H9 (cell line): ENCODE results near the gene PPM1G. TPM values are rescaled to one million over a fixed set of nuclear protein-coding genes. Genes with fewer than 3 reads are reported as not detected.

Experiments
- DNase-seq: peaks from one replicate; pipeline ENCODE4 v3.0.0-alpha.2; 2017
- H2AFZ ChIP-seq: one replicate; pipeline ENCODE4 v1.6.1; 2013; ENCODE audit warnings: mild to moderate bottlenecking, low read length, control low read depth, moderate library complexity
- H2AK5ac ChIP-seq: 2 replicates; pipeline ENCODE4 v1.6.1; 2013; ENCODE audit warnings: low read length, control low read depth, mixed read lengths; ENCODE audit not compliant: insufficient read length
- H2BK120ac ChIP-seq: one replicate; pipeline ENCODE4 v1.6.1; 2013; ENCODE audit warnings: low read depth, mild to moderate bottlenecking, low read length, control low read depth, inconsistent platforms; ENCODE audit not compliant: poor library complexity, severe bottlenecking
- H2BK12ac ChIP-seq: 2 replicates; pipeline ENCODE4 v1.6.1; 2013; ENCODE audit warnings: low read length, control low read depth, mixed read lengths, low read depth; ENCODE audit not compliant: insufficient read length
- H2BK15ac ChIP-seq: 2 replicates; pipeline ENCODE4 v1.6.1; 2013; ENCODE audit warnings: low read depth, low read length, control low read depth
- H2BK20ac ChIP-seq: one replicate; pipeline ENCODE4 v1.6.1; 2013; ENCODE audit warnings: low read depth, mild to moderate bottlenecking, low read length, control low read depth, inconsistent platforms; ENCODE audit not compliant: poor library complexity, severe bottlenecking
- H2BK5ac ChIP-seq: 2 replicates; pipeline ENCODE4 v1.6.1; 2013; ENCODE audit warnings: low read length, control low read depth, mixed read lengths; ENCODE audit not compliant: insufficient read length
- H3K14ac ChIP-seq: 2 replicates; pipeline ENCODE4 v1.6.1; 2013; ENCODE audit warnings: low read length, control low read depth; ENCODE audit not compliant: insufficient read depth
- H3K18ac ChIP-seq: 2 replicates; pipeline ENCODE4 v1.6.1; 2013; ENCODE audit warnings: low read depth, mild to moderate bottlenecking, mixed read lengths, low read length, control low read depth; ENCODE audit not compliant: insufficient read length
- H3K23ac ChIP-seq: 2 replicates; pipeline ENCODE4 v1.6.1; 2013; ENCODE audit warnings: low read length, control low read depth, mixed read lengths, low read depth; ENCODE audit not compliant: insufficient read length
- H3K23me2 ChIP-seq: 2 replicates; pipeline ENCODE4 v1.6.1; 2013; ENCODE audit warnings: low read depth, mild to moderate bottlenecking, mixed read lengths, low read length, control low read depth; ENCODE audit not compliant: insufficient read length, poor library complexity, severe bottlenecking
- H3K27ac ChIP-seq: 2 replicates; pipeline ENCODE4 v1.5.1; 2013; ENCODE audit warnings: low read length, control low read depth, mixed read lengths, low read depth; ENCODE audit not compliant: insufficient read length
- H3K27me3 ChIP-seq: 2 replicates; pipeline ENCODE4 v1.6.1; 2013; ENCODE audit warnings: low read length, control low read depth, inconsistent platforms; ENCODE audit not compliant: insufficient read depth
- H3K4ac ChIP-seq: 2 replicates; pipeline ENCODE4 v1.6.1; 2013; ENCODE audit warnings: low read depth, mild to moderate bottlenecking, control low read depth, inconsistent platforms, low read length, moderate library complexity
- H3K4me1 ChIP-seq: 2 replicates; pipeline ENCODE4 v1.6.1; 2013; ENCODE audit warnings: low read length, control low read depth, inconsistent platforms; ENCODE audit not compliant: insufficient read depth
- H3K4me2 ChIP-seq: 2 replicates; pipeline ENCODE4 v1.6.1; 2013; ENCODE audit warnings: low read length, control low read depth, mixed read lengths; ENCODE audit not compliant: insufficient read length, insufficient read depth
- H3K56ac ChIP-seq: 2 replicates; pipeline ENCODE4 v1.6.1; 2013; ENCODE audit warnings: low read depth, mild to moderate bottlenecking, mixed read lengths, low read length, control low read depth; ENCODE audit not compliant: insufficient read length
- H3K79me1 ChIP-seq: 2 replicates; pipeline ENCODE4 v1.6.1; 2013; ENCODE audit warnings: low read depth, mild to moderate bottlenecking, moderate library complexity, low read length, control low read depth, inconsistent platforms; ENCODE audit not compliant: insufficient read depth, poor library complexity, severe bottlenecking
- H3K79me2 ChIP-seq: 2 replicates; pipeline ENCODE4 v1.6.1; 2013; ENCODE audit warnings: low read length, control low read depth, inconsistent platforms; ENCODE audit not compliant: insufficient read depth
- H3K9ac ChIP-seq: 2 replicates; pipeline ENCODE4 v1.6.1; 2013; ENCODE audit warnings: low read length, control low read depth, mixed read lengths; ENCODE audit not compliant: insufficient read length; ENCODE audit errors: extremely low read depth
- H3K9me3 ChIP-seq: one replicate; pipeline ENCODE4 v1.6.1; 2013; ENCODE audit warnings: low read depth, low read length, inconsistent platforms; ENCODE audit not compliant: control insufficient read depth
- H3T11ph ChIP-seq: one replicate; pipeline ENCODE4 v1.6.1; 2013; ENCODE audit warnings: mild to moderate bottlenecking, low read length, control low read depth, inconsistent platforms
- H4K20me1 ChIP-seq: one replicate; pipeline ENCODE4 v1.6.1; 2013; ENCODE audit not compliant: control insufficient read depth, insufficient read length, insufficient read depth
- H4K5ac ChIP-seq: 2 replicates; pipeline ENCODE4 v1.6.1; 2013; ENCODE audit warnings: low read depth, mild to moderate bottlenecking, mixed read lengths, low read length, control low read depth; ENCODE audit not compliant: insufficient read length
- H4K8ac ChIP-seq: replicated peaks from 2 replicates; pipeline ENCODE4 v1.6.1; 2013; ENCODE audit warnings: low read length, control low read depth, mixed read lengths, low read depth; ENCODE audit not compliant: insufficient read length
- H4K91ac ChIP-seq: 2 replicates; pipeline ENCODE4 v1.6.1; 2013; ENCODE audit warnings: low read depth, mild to moderate bottlenecking, moderate library complexity, mixed read lengths, low read length, control low read depth; ENCODE audit not compliant: insufficient read length
- H3K27ac Mint-ChIP-seq, 3 experiments: 2 replicates in 2 of 3; 3 replicates in 1 of 3; pipeline ENCODE4 v1.8.0; 2020 to 2021; ENCODE audit warnings: mixed read lengths in 3 of 3, mild to moderate bottlenecking in 1 of 3, moderate library complexity in 1 of 3
- H3K27me3 Mint-ChIP-seq: 2 replicates; pipeline ENCODE4 v1.8.0; 2021; ENCODE audit warnings: low read depth, mild to moderate bottlenecking, moderate library complexity, mixed read lengths
- H3K36me3 Mint-ChIP-seq, 3 experiments: 2 replicates in 2 of 3; 3 replicates in 1 of 3; pipeline ENCODE4 v1.8.0; 2020 to 2021; ENCODE audit warnings: low read depth in 3 of 3, mixed read lengths in 3 of 3; ENCODE audit not compliant: insufficient read depth in 1 of 3
- H3K4me1 Mint-ChIP-seq, 2 experiments: 2 replicates each; pipeline ENCODE4 v1.8.0; 2020; ENCODE audit warnings: mixed read lengths in 2 of 2
- H3K4me3 Mint-ChIP-seq, 2 experiments: 2 replicates in 1 of 2; 3 replicates in 1 of 2; pipeline ENCODE4 v1.8.0; 2020 to 2021; ENCODE audit warnings: mild to moderate bottlenecking in 2 of 2, mixed read lengths in 2 of 2, moderate library complexity in 1 of 2
- H3K9me3 Mint-ChIP-seq, 2 experiments: 2 replicates in 1 of 2; 3 replicates in 1 of 2; pipeline ENCODE4 v1.8.0; 2020; ENCODE audit warnings: mild to moderate bottlenecking in 2 of 2, mixed read lengths in 2 of 2, moderate library complexity in 1 of 2
- WGBS: extraction: QIAGEN DNeasy Blood & Tissue Kit; methylation state at CpG from one replicate; pipeline ENCODE4 v1.1.7; 2013; ENCODE audit warnings: missing lambda C conversion rate, low lambda C conversion rate, mixed read lengths; ENCODE audit not compliant: insufficient read length; ENCODE audit errors: extremely low coverage; 5-methylcytosine and 5-hydroxymethylcytosine counted together
- total RNA-seq: library from RNA; stranded (reverse); gene quantifications from 2 replicates; pipeline ENCODE4 v1.2.1, GENCODE V29; 2021
- TF ChIP-seq, protein P1 (sequence below): fragments of 200-600 bp; sonication (generic); conservative IDR thresholded peaks from 3 replicates; pipeline ENCODE4 v1.8.0; 2021; ENCODE audit warnings: antibody characterized with exemption, mild to moderate bottlenecking

Gene PPM1G
- total RNA-seq, 1 experiment from 2014 or later = 146 TPM

DNA sequence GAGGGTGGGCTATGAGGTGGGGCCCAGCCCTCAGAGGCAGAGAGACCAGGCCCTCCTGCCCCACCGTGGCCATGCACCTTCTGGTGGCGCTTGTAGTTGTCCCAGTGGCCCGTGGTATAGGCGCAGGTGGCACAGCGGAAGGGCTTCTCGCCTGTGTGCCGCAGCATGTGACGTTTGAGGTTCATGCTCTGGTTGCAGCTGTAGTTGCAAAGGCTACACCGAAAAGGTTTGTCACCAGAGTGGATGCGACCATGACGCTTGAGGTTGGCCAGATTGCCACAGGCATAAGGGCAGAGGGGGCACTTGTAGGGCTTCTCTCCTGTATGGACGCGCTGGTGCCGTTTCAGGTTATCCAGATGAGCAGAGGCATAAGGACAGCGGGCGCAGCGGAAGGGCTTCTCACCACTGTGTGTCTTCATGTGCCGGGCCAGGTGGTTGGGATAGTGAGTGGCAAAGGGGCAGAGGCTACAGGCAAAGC lies 31.7 kb downstream of the PPM1G start:
- Histone ChIP-seq H4K5ac (no peak overlapping the region), H2AFZ (no peak overlapping the region), H4K91ac (no peak overlapping the region), H3K4ac (no peak overlapping the region), H2AK5ac (no peak overlapping the region), H3K18ac (no peak overlapping the region), H4K20me1 (no peaks in the 10 kb centered on the region), H4K8ac (no peak overlapping the region), H3K4me2 (no peak overlapping the region), H3K4me1 (no peaks in the 10 kb centered on the region), H3K23ac (no peak overlapping the region), H3K23me2 (peaks cover 12% of the 10 kb centered on the region), H2BK12ac (no peak overlapping the region), H3K79me1 (no peaks in the 10 kb centered on the region), H2BK5ac (no peak overlapping the region), H3T11ph (no peak overlapping the region), H3K9ac (no peak overlapping the region), H3K56ac (no peak overlapping the region), H3K27ac (no peak overlapping the region), H2BK120ac (no peak overlapping the region), H2BK20ac (no peak overlapping the region), H3K9me3 (no peaks in the 10 kb centered on the region), H3K14ac (no peak overlapping the region), H3K27me3 (no peaks in the 10 kb centered on the region), H3K79me2 (no peaks in the 10 kb centered on the region), H2BK15ac (no peak overlapping the region)
- Mint-ChIP-seq H3K9me3 (no peaks in the 10 kb centered on the region), H3K4me3 (peak overlapping the region; percentile 24 to 35; a peak in 3 of 5 replicates), H3K36me3 (peaks cover 46 to 90% (median 78%) of the 10 kb centered on the region in 3 experiments; a peak in 6 of 7 replicates), H3K4me1 (peaks cover 22 to 27% of the 10 kb centered on the region in 2 experiments), H3K27me3 (peaks cover 1% of the 10 kb centered on the region; the same call in 1 of the 2 replicates), H3K27ac (peak overlapping the region in 2 of 3 experiments; percentile 57 to 78; a peak in 3 of 7 replicates)
- DNase-seq = no peak
- TF ChIP-seq, protein P1, sequence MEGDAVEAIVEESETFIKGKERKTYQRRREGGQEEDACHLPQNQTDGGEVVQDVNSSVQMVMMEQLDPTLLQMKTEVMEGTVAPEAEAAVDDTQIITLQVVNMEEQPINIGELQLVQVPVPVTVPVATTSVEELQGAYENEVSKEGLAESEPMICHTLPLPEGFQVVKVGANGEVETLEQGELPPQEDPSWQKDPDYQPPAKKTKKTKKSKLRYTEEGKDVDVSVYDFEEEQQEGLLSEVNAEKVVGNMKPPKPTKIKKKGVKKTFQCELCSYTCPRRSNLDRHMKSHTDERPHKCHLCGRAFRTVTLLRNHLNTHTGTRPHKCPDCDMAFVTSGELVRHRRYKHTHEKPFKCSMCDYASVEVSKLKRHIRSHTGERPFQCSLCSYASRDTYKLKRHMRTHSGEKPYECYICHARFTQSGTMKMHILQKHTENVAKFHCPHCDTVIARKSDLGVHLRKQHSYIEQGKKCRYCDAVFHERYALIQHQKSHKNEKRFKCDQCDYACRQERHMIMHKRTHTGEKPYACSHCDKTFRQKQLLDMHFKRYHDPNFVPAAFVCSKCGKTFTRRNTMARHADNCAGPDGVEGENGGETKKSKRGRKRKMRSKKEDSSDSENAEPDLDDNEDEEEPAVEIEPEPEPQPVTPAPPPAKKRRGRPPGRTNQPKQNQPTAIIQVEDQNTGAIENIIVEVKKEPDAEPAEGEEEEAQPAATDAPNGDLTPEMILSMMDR = no peak
- WGBS = no CpG with 5 or more reads among the region's 18 CpGs
